ENCODE data around the gene C18orf32.
"Not testable (repeated sequence)": the region's sequence is repeated elsewhere in the genome, so short reads cannot be mapped to it uniquely, and the experiment has no call there.

The C18orf32 gene

GRCh38 chr18:49487711-49488310, 777 bp upstream of the C18orf32 start:
- Histone ChIP-seq H3K36me3 (ENCODE audit: control insufficient read depth in 1 of 2, insufficient read depth in 2 of 2, low read length in 2 of 2) (peaks cover 37 to 44% of the 10 kb centered on the region in 2 donors), H3K27me3 (ENCODE audit: control insufficient read depth in 1 of 2, insufficient read depth in 2 of 2, low read length in 2 of 2) (no peaks in the 10 kb centered on the region), H3K27ac (ENCODE audit: low read depth, low read length) (peak overlapping the region; percentile 93), H3K4me1 (ENCODE audit: control insufficient read depth in 1 of 2, insufficient read depth in 2 of 2, low read length in 2 of 2) (peaks cover 41 to 44% of the 10 kb centered on the region in 2 donors), H3K9ac (ENCODE audit: low read depth in 1 of 2, low read length in 2 of 2) (peak overlapping the region; percentile 48 to 84), H3K9me3 (ENCODE audit: control insufficient read depth in 1 of 2, low read length in 2 of 2) (no peaks in the 10 kb centered on the region), H3K4me3 (ENCODE audit: low read depth in 1 of 2, low read length in 2 of 2) (peak overlapping the region; percentile 75 to 77)

DNA sequence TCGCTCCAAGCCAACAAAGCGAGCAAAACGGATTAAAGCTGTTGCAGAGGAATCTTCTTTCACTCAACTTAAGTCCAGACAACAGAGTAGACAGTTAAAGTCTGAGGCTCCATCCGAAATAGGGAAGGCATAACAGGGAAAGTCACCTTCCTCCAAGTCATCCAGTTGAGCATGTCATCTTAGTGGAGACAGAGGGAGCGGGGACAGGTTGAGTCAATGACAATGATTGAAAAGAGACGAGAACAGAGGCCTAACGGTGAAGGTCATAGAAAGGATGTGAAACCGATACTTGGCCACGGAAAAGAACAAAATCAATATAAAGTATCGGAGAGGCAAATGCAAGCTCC, 455 bp downstream of the C18orf32 start:
- no peaks in the 10 kb centered on the region for H3K27me3 ChIP-seq (ENCODE audit: control insufficient read depth in 1 of 2, insufficient read depth in 2 of 2, low read length in 2 of 2)
- peaks cover 42 to 52% of the 10 kb centered on the region in 2 donors for H3K36me3 ChIP-seq (ENCODE audit: control insufficient read depth in 1 of 2, insufficient read depth in 2 of 2, low read length in 2 of 2)
- peak overlapping the region; percentile 93 for H3K27ac ChIP-seq (ENCODE audit: low read depth, low read length)
- peaks cover 36 to 40% of the 10 kb centered on the region in 2 donors for H3K4me1 ChIP-seq (ENCODE audit: control insufficient read depth in 1 of 2, insufficient read depth in 2 of 2, low read length in 2 of 2)
- H3K4me3 ChIP-seq (ENCODE audit: low read depth in 1 of 2, low read length in 2 of 2) = peak overlapping the region; percentile 75 to 77
- H3K9me3 ChIP-seq (ENCODE audit: control insufficient read depth in 1 of 2, low read length in 2 of 2) = no peaks in the 10 kb centered on the region
- peak overlapping the region; percentile 48 to 84 for H3K9ac ChIP-seq (ENCODE audit: low read depth in 1 of 2, low read length in 2 of 2)

GRCh38 chr18:49486134-49486533, 900 bp downstream of the C18orf32 start:
- peak overlapping the region; percentile 48 to 84 for H3K9ac ChIP-seq (ENCODE audit: low read depth in 1 of 2, low read length in 2 of 2)
- peak overlapping the region; percentile 75 to 77 for H3K4me3 ChIP-seq (ENCODE audit: low read depth in 1 of 2, low read length in 2 of 2)
- H3K36me3 ChIP-seq (ENCODE audit: control insufficient read depth in 1 of 2, insufficient read depth in 2 of 2, low read length in 2 of 2) = peaks cover 41 to 55% of the 10 kb centered on the region in 2 donors
- H3K27ac ChIP-seq (ENCODE audit: low read depth, low read length) = no peak overlapping the region
- no peaks in the 10 kb centered on the region for H3K27me3 ChIP-seq (ENCODE audit: control insufficient read depth in 1 of 2, insufficient read depth in 2 of 2, low read length in 2 of 2)
- H3K4me1 ChIP-seq (ENCODE audit: control insufficient read depth in 1 of 2, insufficient read depth in 2 of 2, low read length in 2 of 2) = peaks cover 31 to 36% of the 10 kb centered on the region in 2 donors
- H3K9me3 ChIP-seq (ENCODE audit: control insufficient read depth in 1 of 2, low read length in 2 of 2) = no peaks in the 10 kb centered on the region

DNA sequence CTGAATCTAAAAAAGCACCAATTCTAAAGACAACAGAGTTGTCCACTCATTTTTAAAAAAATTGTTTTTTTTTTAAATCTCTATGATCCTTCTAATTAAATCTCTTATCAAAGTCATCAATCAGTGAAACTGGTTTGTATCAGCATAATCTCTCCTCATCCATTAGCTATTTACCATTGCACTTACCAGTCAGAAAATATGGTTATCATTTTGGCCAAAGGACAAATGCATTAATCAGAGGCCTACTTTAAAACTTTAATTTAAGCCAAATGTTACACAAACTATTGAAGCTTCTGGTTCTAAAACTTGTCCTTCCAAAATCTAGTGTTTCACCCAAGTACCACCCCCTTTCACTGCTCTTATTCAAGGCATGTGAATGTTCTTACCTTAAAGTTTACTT, 3.8 kb downstream of the C18orf32 start:
- H3K27me3 ChIP-seq (ENCODE audit: control insufficient read depth in 1 of 2, insufficient read depth in 2 of 2, low read length in 2 of 2) = no peaks in the 10 kb centered on the region
- H3K4me3 ChIP-seq (ENCODE audit: low read depth in 1 of 2, low read length in 2 of 2) = no peak overlapping the region
- no peaks in the 10 kb centered on the region for H3K9me3 ChIP-seq (ENCODE audit: control insufficient read depth in 1 of 2, low read length in 2 of 2)
- H3K4me1 ChIP-seq (ENCODE audit: control insufficient read depth in 1 of 2, insufficient read depth in 2 of 2, low read length in 2 of 2) = peaks cover 16 to 18% of the 10 kb centered on the region in 2 donors
- H3K9ac ChIP-seq (ENCODE audit: low read depth in 1 of 2, low read length in 2 of 2) = no peak overlapping the region
- peaks cover 22 to 49% of the 10 kb centered on the region in 2 donors for H3K36me3 ChIP-seq (ENCODE audit: control insufficient read depth in 1 of 2, insufficient read depth in 2 of 2, low read length in 2 of 2)
- H3K27ac ChIP-seq (ENCODE audit: low read depth, low read length) = no peak overlapping the region

- Histone ChIP-seq H3K9ac (ENCODE audit: low read depth in 1 of 2, low read length in 2 of 2) (no peak overlapping the region), H3K27me3 (ENCODE audit: control insufficient read depth in 1 of 2, insufficient read depth in 2 of 2, low read length in 2 of 2) (no peaks in the 10 kb centered on the region), H3K4me1 (ENCODE audit: control insufficient read depth in 1 of 2, insufficient read depth in 2 of 2, low read length in 2 of 2) (peaks cover 6 to 7% of the 10 kb centered on the region in 2 donors)
These were observed 5.1 kb downstream of the C18orf32 start for GRCh38 chr18:49481907-49482306.

GRCh38 chr18:49481317-49481716, 5.7 kb downstream of the C18orf32 start:
- Histone ChIP-seq H3K9me3 (ENCODE audit: control insufficient read depth in 1 of 2, low read length in 2 of 2) (no peaks in the 10 kb centered on the region), H3K4me3 (ENCODE audit: low read depth in 1 of 2, low read length in 2 of 2) (no peak overlapping the region), H3K4me1 (ENCODE audit: control insufficient read depth in 1 of 2, insufficient read depth in 2 of 2, low read length in 2 of 2) (peaks cover 6 to 7% of the 10 kb centered on the region in 2 donors), H3K9ac (ENCODE audit: low read depth in 1 of 2, low read length in 2 of 2) (no peak overlapping the region), H3K27ac (ENCODE audit: low read depth, low read length) (no peak overlapping the region), H3K27me3 (ENCODE audit: control insufficient read depth in 1 of 2, insufficient read depth in 2 of 2, low read length in 2 of 2) (no peaks in the 10 kb centered on the region), H3K36me3 (ENCODE audit: control insufficient read depth in 1 of 2, insufficient read depth in 2 of 2, low read length in 2 of 2) (peaks cover 18 to 41% of the 10 kb centered on the region in 2 donors)

More at GRCh38 chr18:49481907-49482306, 5.1 kb downstream of the C18orf32 start:
- peaks cover 18 to 41% of the 10 kb centered on the region in 2 donors for H3K36me3 ChIP-seq (ENCODE audit: control insufficient read depth in 1 of 2, insufficient read depth in 2 of 2, low read length in 2 of 2)
- no peak overlapping the region for H3K4me3 ChIP-seq (ENCODE audit: low read depth in 1 of 2, low read length in 2 of 2)
- no peaks in the 10 kb centered on the region for H3K9me3 ChIP-seq (ENCODE audit: control insufficient read depth in 1 of 2, low read length in 2 of 2)
- H3K27ac ChIP-seq (ENCODE audit: low read depth, low read length) = no peak overlapping the region

DNA sequence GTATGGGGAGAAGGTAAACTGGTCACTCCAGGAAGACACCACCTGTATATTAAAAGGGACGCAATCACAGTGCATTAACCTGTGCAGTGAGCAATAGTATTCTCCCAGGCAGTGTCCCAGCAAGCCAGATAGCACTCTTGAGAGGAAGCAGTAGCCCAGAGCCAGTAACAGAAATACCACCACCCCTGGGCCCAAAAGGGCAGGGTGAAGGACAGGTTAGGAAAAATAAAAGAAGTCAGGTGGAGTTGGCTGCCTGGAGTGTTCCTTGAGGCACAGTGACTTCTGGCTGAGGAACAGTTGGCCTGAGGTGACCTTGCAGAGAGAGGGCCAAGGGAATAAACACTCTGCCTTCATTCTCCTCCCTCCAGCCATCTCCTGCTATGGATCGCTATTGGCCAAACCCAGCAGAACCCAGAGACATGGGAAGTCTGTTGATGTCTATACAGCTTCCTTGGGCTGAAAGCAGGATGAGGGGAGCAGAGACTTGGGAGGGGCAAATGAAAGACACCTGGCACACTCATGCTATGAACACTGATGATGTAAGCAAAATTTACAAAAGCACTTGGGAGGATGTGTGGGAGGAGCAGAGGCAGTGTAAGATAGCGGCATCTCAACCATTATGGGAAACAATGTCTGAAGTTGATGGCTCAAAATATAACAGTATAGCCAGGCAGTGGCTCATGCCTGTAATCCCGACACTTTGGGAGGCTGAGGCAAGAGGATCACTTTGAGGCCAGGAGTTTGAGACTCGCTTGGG, 7.5 kb downstream of the C18orf32 start:
- no peak overlapping the region for H3K27ac ChIP-seq (ENCODE audit: low read depth, low read length)
- H3K36me3 ChIP-seq (ENCODE audit: control insufficient read depth in 1 of 2, insufficient read depth in 2 of 2, low read length in 2 of 2) = peaks cover 18 to 41% of the 10 kb centered on the region in 2 donors
- no peak overlapping the region for H3K9ac ChIP-seq (ENCODE audit: low read depth in 1 of 2, low read length in 2 of 2)

DNA sequence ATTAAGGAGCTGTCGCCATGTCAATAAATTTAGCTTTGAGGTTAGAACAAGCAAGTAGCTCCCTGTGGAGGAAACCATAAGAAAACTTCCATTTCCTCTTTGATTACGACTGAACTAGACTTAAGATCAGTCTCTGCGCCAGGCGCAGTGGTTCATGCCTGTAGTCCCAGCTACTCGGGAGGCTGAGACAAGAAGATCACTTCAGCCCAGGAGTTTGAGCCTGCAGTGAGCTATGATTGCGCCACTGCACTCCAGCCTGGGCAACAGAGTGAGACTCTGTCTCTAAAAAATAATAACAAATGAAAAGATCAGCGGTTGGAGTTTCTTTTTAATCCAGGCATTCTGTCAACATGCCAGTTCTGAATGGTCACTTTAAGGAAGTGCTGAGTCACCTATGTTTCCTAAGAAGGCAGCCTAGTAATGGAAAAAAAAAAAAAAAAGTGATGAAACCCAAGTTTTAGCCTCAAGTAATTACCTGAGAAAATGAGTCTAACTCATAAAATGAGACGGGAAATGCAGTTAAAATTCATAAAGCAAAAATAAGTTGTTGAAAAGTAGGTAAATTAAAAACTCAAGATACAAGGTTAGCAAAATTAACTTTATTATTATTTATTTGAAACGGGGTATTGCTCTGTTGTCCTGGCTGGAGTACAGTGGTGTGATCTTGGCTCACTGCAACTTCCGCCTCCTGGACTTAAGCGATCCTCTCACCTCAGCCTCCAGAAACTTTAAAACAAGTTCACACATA, 10.2 kb downstream of the C18orf32 start:
- Histone ChIP-seq H3K4me3 (ENCODE audit: low read depth in 1 of 2, low read length in 2 of 2) (no peak overlapping the region), H3K4me1 (ENCODE audit: control insufficient read depth in 1 of 2, insufficient read depth in 2 of 2, low read length in 2 of 2) (no peaks in the 10 kb centered on the region), H3K36me3 (ENCODE audit: control insufficient read depth in 1 of 2, insufficient read depth in 2 of 2, low read length in 2 of 2) (peaks cover 8 to 26% of the 10 kb centered on the region in 2 donors), H3K27ac (ENCODE audit: low read depth, low read length) (no peak overlapping the region), H3K27me3 (ENCODE audit: control insufficient read depth in 1 of 2, insufficient read depth in 2 of 2, low read length in 2 of 2) (no peaks in the 10 kb centered on the region), H3K9me3 (ENCODE audit: control insufficient read depth in 1 of 2, low read length in 2 of 2) (no peaks in the 10 kb centered on the region), H3K9ac (ENCODE audit: low read depth in 1 of 2, low read length in 2 of 2) (no peak overlapping the region)

More for the DNA sequence above, 7.5 kb downstream of the C18orf32 start:
- Histone ChIP-seq H3K4me1 (ENCODE audit: control insufficient read depth in 1 of 2, insufficient read depth in 2 of 2, low read length in 2 of 2) (no peaks in the 10 kb centered on the region), H3K4me3 (ENCODE audit: low read depth in 1 of 2, low read length in 2 of 2) (no peak overlapping the region), H3K27me3 (ENCODE audit: control insufficient read depth in 1 of 2, insufficient read depth in 2 of 2, low read length in 2 of 2) (no peaks in the 10 kb centered on the region), H3K9me3 (ENCODE audit: control insufficient read depth in 1 of 2, low read length in 2 of 2) (no peaks in the 10 kb centered on the region)

DNA sequence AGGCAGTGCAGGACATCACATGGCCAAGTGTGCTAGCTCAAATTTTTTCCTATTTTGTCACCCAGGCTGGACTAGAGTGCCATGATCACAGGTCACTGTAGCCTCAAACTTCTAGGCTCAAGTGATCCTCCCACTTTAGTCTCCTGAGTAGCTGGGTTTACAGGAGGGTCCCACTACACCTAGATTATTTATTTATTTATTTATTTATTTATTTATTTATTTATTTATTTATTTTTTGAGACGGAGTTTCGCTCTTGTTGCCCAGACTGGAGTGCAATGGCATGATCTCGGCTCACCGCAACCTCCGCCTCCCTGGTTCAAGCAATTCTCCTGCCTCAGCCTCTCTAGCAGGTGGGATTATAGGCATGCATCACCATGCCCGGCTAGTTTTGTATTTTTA, 12.1 kb downstream of the C18orf32 start:
- not testable (repeated sequence) for H3K36me3 ChIP-seq (ENCODE audit: control insufficient read depth in 1 of 2, insufficient read depth in 2 of 2, low read length in 2 of 2); H3K4me3 ChIP-seq (ENCODE audit: low read depth in 1 of 2, low read length in 2 of 2); H3K9ac ChIP-seq (ENCODE audit: low read depth in 1 of 2, low read length in 2 of 2); H3K9me3 ChIP-seq (ENCODE audit: control insufficient read depth in 1 of 2, low read length in 2 of 2); H3K27me3 ChIP-seq (ENCODE audit: control insufficient read depth in 1 of 2, insufficient read depth in 2 of 2, low read length in 2 of 2); H3K4me1 ChIP-seq (ENCODE audit: control insufficient read depth in 1 of 2, insufficient read depth in 2 of 2, low read length in 2 of 2); H3K27ac ChIP-seq (ENCODE audit: low read depth, low read length)

DNA sequence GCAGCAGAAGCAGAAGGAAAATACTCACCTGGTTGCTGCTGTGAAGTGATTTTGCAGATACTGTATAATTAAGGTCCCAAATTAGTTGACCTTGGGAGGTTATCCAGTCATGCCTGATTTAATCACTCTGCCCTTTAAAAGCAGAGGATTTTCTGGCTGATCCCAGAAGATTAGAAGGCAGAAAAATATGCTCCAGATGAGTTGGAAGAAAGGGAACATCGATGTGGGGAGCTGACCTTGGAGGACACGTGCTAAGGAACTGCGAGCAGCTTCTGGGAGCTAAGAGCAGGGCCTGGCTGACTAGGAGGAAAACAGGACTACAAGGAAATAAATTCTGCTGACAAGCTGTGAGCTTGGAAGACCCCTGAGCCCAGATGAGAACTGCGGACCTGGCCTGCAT, 13.3 kb downstream of the C18orf32 start:
- H3K27me3 ChIP-seq (ENCODE audit: control insufficient read depth in 1 of 2, insufficient read depth in 2 of 2, low read length in 2 of 2) = no peaks in the 10 kb centered on the region
- H3K4me3 ChIP-seq (ENCODE audit: low read depth in 1 of 2, low read length in 2 of 2) = no peak overlapping the region
- H3K27ac ChIP-seq (ENCODE audit: low read depth, low read length) = no peak overlapping the region
- no peaks in the 10 kb centered on the region for H3K36me3 ChIP-seq (ENCODE audit: control insufficient read depth in 1 of 2, insufficient read depth in 2 of 2, low read length in 2 of 2)
- H3K9ac ChIP-seq (ENCODE audit: low read depth in 1 of 2, low read length in 2 of 2) = no peak overlapping the region
- no peaks in the 10 kb centered on the region for H3K4me1 ChIP-seq (ENCODE audit: control insufficient read depth in 1 of 2, insufficient read depth in 2 of 2, low read length in 2 of 2)
- H3K9me3 ChIP-seq (ENCODE audit: control insufficient read depth in 1 of 2, low read length in 2 of 2) = no peaks in the 10 kb centered on the region

Measured in duodenal mucosa (tissue), 2 donors.